NB4 (cell line): ENCODE results near the gene BBC3.
"Not testable (repeated sequence)": the region's sequence is repeated elsewhere in the genome, so short reads cannot be mapped to it uniquely, and the experiment has no call there.

Experiments
- DNase-seq: peaks from one replicate; pipeline ENCODE4 v3.0.0; 2010; ENCODE audit warnings: low read depth
- H3K4me3 ChIP-seq: one replicate; pipeline ENCODE4 v1.5.1; 2011; ENCODE audit warnings: mild to moderate bottlenecking, low read depth, low read length, moderate library complexity
- MYC ChIP-seq: IDR thresholded peaks from 2 replicates; pipeline ENCODE4 v1.6.1; 2011; ENCODE audit warnings: low read depth, low read length
- POLR2A ChIP-seq: IDR thresholded peaks from 2 replicates; pipeline ENCODE4 v1.6.1; 2011; ENCODE audit warnings: mild to moderate bottlenecking; ENCODE audit not compliant: insufficient read length; ENCODE audit errors: extremely low read depth
- TF ChIP-seq, protein P1 (sequence below): IDR thresholded peaks from one replicate; pipeline ENCODE4 v1.5.1; 2012; ENCODE audit warnings: low read depth, low read length
- TF ChIP-seq, protein P2 (sequence below): IDR thresholded peaks from 2 replicates; pipeline ENCODE4 v1.6.1; 2011; ENCODE audit warnings: low read depth, low read length

The BBC3 gene

DNA sequence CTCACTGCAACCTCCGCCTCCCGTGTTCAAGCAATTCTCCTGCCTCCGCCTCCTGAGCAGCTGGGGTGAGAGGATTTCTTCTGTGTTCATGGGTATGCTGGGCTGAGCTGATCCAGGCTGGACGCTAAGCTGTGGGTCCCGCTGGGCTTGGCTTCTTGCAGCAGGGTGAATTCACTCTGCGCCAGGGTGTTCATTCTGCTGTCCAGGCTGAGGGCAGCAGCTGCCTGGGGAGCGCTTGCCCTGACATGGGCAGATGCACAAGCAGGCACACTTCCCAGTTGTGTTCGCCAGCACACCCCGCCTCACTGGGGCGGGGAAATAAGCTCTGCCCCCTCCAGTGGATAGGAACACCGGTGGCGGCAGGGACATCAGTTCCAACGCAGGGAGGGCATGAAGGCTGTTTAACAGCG is 36.4 kb upstream of the BBC3 start:
- DNase-seq: no peak
- no peak overlapping the region for H3K4me3 ChIP-seq
- TF ChIP-seq MYC: no peak
- TF ChIP-seq POLR2A: no peak
- TF ChIP-seq, protein P1, sequence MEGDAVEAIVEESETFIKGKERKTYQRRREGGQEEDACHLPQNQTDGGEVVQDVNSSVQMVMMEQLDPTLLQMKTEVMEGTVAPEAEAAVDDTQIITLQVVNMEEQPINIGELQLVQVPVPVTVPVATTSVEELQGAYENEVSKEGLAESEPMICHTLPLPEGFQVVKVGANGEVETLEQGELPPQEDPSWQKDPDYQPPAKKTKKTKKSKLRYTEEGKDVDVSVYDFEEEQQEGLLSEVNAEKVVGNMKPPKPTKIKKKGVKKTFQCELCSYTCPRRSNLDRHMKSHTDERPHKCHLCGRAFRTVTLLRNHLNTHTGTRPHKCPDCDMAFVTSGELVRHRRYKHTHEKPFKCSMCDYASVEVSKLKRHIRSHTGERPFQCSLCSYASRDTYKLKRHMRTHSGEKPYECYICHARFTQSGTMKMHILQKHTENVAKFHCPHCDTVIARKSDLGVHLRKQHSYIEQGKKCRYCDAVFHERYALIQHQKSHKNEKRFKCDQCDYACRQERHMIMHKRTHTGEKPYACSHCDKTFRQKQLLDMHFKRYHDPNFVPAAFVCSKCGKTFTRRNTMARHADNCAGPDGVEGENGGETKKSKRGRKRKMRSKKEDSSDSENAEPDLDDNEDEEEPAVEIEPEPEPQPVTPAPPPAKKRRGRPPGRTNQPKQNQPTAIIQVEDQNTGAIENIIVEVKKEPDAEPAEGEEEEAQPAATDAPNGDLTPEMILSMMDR: no peak
- TF ChIP-seq, protein P2, sequence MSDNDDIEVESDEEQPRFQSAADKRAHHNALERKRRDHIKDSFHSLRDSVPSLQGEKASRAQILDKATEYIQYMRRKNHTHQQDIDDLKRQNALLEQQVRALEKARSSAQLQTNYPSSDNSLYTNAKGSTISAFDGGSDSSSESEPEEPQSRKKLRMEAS: no peak

DNA sequence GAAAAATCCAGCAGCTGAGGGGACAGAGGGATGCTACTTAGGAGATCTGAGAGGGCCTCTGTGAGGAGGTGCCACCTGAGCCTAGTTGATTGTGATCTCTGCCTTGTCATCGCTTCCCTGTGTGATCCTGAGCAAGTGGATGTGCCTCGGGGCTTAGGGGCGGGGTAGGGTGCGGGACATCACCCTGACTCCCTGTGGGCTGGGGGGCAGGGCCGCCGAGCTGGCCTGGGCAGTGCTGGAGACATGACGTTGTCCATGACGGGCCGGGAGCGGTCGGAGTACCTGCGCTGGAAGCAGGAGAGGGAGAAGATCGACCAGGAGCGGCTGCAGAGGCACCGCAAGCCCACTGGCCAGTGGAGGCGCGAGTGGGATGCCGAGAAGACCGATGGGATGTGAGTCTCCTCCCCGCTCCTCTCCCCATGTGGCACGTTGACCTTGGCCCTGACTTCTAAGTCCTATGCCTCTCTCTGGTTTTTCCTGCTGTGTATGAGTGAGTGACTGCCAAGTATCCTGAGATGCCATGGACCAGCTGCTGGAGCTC is 35.5 kb upstream of the BBC3 start:
- no peak overlapping the region for H3K4me3 ChIP-seq
- TF ChIP-seq MYC: no peak
- no peak for TF ChIP-seq POLR2A
- TF ChIP-seq, protein P1: no peak
- TF ChIP-seq, protein P2: no peak
- no peak for DNase-seq

DNA sequence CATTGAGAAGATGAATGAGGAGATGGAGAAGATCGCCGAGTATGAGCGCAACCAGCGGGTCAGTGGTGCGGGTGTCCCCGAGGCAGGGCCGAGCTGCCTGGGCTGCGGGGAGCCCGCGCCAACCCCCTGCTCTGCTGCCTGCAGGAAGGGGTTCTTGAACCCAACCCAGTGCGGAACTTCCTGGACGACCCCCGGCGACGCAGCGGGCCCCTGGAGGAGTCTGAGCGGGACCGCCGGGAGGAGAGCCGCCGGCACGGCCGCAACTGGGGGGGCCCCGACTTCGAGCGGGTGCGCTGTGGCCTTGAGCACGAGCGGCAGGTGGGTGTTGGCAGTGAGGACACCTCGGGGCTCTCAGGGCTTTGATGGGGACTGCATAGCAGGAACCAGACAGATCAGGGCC is 33.6 kb upstream of the BBC3 start:
- H3K4me3 ChIP-seq: no peak overlapping the region
- TF ChIP-seq MYC (no peak), POLR2A (no peak)
- TF ChIP-seq, protein P1: no peak
- TF ChIP-seq, protein P2: no peak
- no peak for DNase-seq

DNA sequence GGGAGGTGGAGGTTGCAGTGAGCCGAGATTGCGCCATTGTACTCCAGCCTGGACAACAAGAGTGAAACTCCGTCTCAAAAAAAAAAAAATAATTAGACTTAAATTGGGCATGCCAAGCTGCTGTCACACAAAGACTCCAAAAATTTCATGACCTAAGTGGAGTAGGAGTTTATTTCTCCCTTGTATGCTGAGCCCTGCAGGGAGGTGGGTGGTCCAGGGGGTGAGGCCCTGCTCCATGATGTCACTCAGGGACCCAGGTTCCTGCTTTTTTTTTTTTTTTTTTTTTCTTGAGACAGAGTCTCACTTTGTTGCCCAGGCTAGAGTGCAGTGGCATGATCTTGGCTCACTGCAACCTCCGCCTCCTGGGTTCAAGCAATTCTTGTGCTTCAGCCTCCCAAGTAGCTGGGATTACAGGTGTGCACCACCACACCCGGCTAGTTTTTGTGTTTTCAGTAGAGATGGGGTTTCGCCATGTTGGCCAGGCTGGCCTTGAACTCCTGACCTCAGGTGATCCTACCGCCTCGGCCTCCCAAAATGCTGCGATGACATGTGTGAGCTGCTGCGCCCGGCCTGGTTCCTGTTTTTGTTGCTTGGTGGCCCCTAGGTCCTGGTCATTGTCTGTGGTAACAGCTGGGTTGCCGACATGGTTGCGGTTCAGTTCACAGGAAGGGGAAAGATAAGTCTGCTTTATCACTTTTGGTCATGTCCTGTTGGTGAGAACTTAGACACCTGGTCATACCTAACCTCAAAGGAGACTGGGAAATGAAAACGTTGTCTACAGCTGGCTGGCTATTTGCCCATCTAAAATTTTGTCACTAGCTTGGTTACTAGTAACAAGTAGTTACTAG is 31.2 kb upstream of the BBC3 start:
- not testable (repeated sequence) for H3K4me3 ChIP-seq
- peak; percentile 59 for DNase-seq

DNA sequence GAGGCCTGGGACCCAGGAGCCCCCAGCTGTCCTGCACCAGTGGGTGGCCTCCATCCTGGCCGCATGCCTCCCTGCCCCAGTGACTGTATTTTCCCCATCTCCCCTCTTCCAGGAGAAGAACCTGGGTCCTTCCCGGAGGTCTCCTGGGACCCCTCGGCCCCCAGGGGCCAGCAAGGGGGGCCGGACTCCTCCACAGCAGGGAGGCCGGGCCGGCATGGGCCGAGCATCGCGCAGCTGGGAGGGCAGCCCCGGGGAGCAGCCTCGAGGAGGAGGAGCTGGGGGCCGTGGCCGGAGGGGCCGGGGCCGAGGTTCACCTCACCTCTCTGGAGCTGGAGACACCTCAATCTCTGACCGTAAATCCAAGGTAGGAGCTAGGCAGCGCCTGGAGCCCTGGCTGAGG is 29.5 kb upstream of the BBC3 start:
- DNase-seq: no peak
- TF ChIP-seq MYC (no peak), POLR2A (no peak)
- TF ChIP-seq, protein P2: no peak
- TF ChIP-seq, protein P1: no peak
- no peak overlapping the region for H3K4me3 ChIP-seq

DNA sequence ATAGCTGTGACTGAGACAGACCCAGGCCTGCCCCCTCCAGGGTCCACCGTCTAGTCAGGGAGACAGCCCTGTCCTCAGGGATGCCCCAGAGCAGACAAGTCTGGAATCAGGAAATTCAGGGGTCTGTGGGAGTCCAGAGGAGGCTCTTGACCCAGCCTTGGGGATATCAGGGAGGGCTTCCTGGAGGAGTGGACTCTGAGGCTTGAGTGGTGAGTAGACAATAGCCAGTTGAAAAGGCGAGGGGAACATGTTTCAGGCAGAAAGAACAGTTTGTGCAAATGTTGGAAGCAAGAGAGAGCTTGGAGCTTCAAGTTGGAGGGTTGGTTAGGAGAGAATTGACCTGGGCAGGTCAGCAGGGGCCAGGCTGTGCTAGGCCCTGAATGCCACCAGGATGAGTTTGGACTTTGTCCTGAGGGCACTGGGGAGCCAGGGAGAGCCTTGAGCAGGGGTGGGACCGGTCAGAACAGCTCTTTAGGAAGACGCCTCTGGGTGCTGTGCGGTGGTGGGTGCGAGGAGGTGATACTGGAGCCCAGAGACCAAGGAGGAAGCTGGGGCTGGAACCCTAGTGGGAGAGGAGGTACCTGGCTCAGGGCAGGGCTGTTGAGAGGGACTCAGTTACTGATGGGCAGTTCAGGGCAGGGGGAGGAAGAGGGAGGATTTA is 28.0 kb upstream of the BBC3 start:
- TF ChIP-seq, protein P1: no peak
- no peak for TF ChIP-seq MYC
- no peak for DNase-seq
- no peak overlapping the region for H3K4me3 ChIP-seq
